ENCODE data around the gene KRTAP5-11.
A peak's percentile ranks its signal among the peaks of the same experiment; 100 is the strongest.

Gene KRTAP5-11

GRCh38 chr11:71556018-71556417 is 26.7 kb downstream of the KRTAP5-11 start:
- POLR2A ChIA-PET: no interaction called here

DNA sequence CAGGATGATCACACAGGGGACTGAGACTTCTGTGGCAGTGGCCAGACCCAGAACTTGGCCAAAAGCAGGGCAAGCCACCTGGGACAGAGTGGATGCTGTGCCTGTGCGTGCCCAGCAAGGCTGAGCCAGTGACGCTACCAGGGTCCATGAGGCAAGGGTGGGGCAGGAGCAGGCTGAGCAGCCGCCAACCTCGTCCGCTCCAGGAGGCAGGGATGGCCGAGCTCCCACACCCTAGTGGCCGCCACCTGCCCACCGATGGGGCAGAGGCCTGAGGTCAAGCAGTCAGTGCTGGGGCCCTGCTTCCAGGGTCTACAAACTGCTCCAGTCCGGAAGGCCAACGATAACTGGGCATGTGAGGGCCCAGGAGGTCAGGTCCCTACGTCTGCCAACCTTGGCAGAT is 27.2 kb downstream of the KRTAP5-11 start:
- Histone ChIP-seq H3K9me3 (ENCODE audit: control extremely low read depth in 1 of 5, control insufficient read depth in 4 of 5, insufficient read depth in 2 of 5, low read depth in 1 of 5, low read length in 4 of 5) (no peaks in the 10 kb centered on the region), H3K4me1 (ENCODE audit: control extremely low read depth in 1 of 4, control insufficient read depth in 4 of 4, insufficient read depth in 4 of 4, low read length in 3 of 4) (peaks cover 0 to 9% (median 4%) of the 10 kb centered on the region in 4 experiments), H3K36me3 (ENCODE audit: control insufficient read depth in 4 of 4, insufficient read depth in 4 of 4, low read length in 3 of 4) (no peaks in the 10 kb centered on the region), H3K4me3 (ENCODE audit: control insufficient read depth in 1 of 7, extremely low read depth in 1 of 7, insufficient read depth in 4 of 7, low read depth in 2 of 7, low read length in 6 of 7) (no peak overlapping the region), H3K27me3 (replicated peaks in 2 of 5; ENCODE audit: control insufficient read depth in 4 of 5, insufficient read depth in 5 of 5, low read length in 4 of 5) (no peaks in the 10 kb centered on the region), H3K27ac (ENCODE audit: insufficient read depth in 1 of 2, low read depth in 1 of 2, low read length in 2 of 2, poor library complexity in 1 of 2, severe bottlenecking in 2 of 2) (no peak overlapping the region)
- ChIA-PET POLR2A (no interaction called here), CTCF (no interaction called here)
- no peak for DNase-seq
- WGBS (ENCODE audit: insufficient coverage): 96% methylated on average over 11 of the region's 11 CpGs

More at GRCh38 chr11:71556018-71556417, 26.7 kb downstream of the KRTAP5-11 start:
- CTCF ChIA-PET: no interaction called here
- 100% methylated on average over 1 of the region's 4 CpGs for WGBS (ENCODE audit: insufficient coverage)
- Histone ChIP-seq H3K36me3 (ENCODE audit: control insufficient read depth in 4 of 4, insufficient read depth in 4 of 4, low read length in 3 of 4) (no peaks in the 10 kb centered on the region), H3K9me3 (ENCODE audit: control extremely low read depth in 1 of 5, control insufficient read depth in 4 of 5, insufficient read depth in 2 of 5, low read depth in 1 of 5, low read length in 4 of 5) (no peaks in the 10 kb centered on the region), H3K4me1 (ENCODE audit: control extremely low read depth in 1 of 4, control insufficient read depth in 4 of 4, insufficient read depth in 4 of 4, low read length in 3 of 4) (peaks cover 0 to 9% (median 4%) of the 10 kb centered on the region in 4 experiments), H3K27ac (ENCODE audit: insufficient read depth in 1 of 2, low read depth in 1 of 2, low read length in 2 of 2, poor library complexity in 1 of 2, severe bottlenecking in 2 of 2) (no peak overlapping the region), H3K27me3 (replicated peaks in 2 of 5; ENCODE audit: control insufficient read depth in 4 of 5, insufficient read depth in 5 of 5, low read length in 4 of 5) (no peaks in the 10 kb centered on the region), H3K4me3 (ENCODE audit: control insufficient read depth in 1 of 7, extremely low read depth in 1 of 7, insufficient read depth in 4 of 7, low read depth in 2 of 7, low read length in 6 of 7) (no peak overlapping the region)
- DNase-seq: no peak

GRCh38 chr11:71554996-71555395 is 27.7 kb downstream of the KRTAP5-11 start:
- 100% methylated on average over 6 of the region's 6 CpGs for WGBS (ENCODE audit: insufficient coverage)

GRCh38 chr11:71551711-71552110 is 31.0 kb downstream of the KRTAP5-11 start:
- Histone ChIP-seq H3K27me3 (replicated peaks in 2 of 5; ENCODE audit: control insufficient read depth in 4 of 5, insufficient read depth in 5 of 5, low read length in 4 of 5) (no peaks in the 10 kb centered on the region), H3K27ac (ENCODE audit: insufficient read depth in 1 of 2, low read depth in 1 of 2, low read length in 2 of 2, poor library complexity in 1 of 2, severe bottlenecking in 2 of 2) (no peak overlapping the region), H3K4me1 (ENCODE audit: control extremely low read depth in 1 of 4, control insufficient read depth in 4 of 4, insufficient read depth in 4 of 4, low read length in 3 of 4) (peaks cover 0 to 16% (median 4%) of the 10 kb centered on the region in 4 experiments), H3K9me3 (ENCODE audit: control extremely low read depth in 1 of 5, control insufficient read depth in 4 of 5, insufficient read depth in 2 of 5, low read depth in 1 of 5, low read length in 4 of 5) (no peaks in the 10 kb centered on the region), H3K36me3 (ENCODE audit: control insufficient read depth in 4 of 4, insufficient read depth in 4 of 4, low read length in 3 of 4) (no peaks in the 10 kb centered on the region), H3K4me3 (ENCODE audit: control insufficient read depth in 1 of 7, extremely low read depth in 1 of 7, insufficient read depth in 4 of 7, low read depth in 2 of 7, low read length in 6 of 7) (no peak overlapping the region)
- ChIA-PET CTCF (no interaction called here), POLR2A (no interaction called here)
- no CpG with 5 or more reads among the region's 1 CpG for WGBS (ENCODE audit: insufficient coverage)
- peak; percentile 36 to 79 (median 71) for DNase-seq

More at GRCh38 chr11:71554996-71555395, 27.7 kb downstream of the KRTAP5-11 start:
- Histone ChIP-seq H3K27me3 (replicated peaks in 2 of 5; ENCODE audit: control insufficient read depth in 4 of 5, insufficient read depth in 5 of 5, low read length in 4 of 5) (no peaks in the 10 kb centered on the region), H3K36me3 (ENCODE audit: control insufficient read depth in 4 of 4, insufficient read depth in 4 of 4, low read length in 3 of 4) (no peaks in the 10 kb centered on the region), H3K4me1 (ENCODE audit: control extremely low read depth in 1 of 4, control insufficient read depth in 4 of 4, insufficient read depth in 4 of 4, low read length in 3 of 4) (peaks cover 0 to 9% (median 4%) of the 10 kb centered on the region in 4 experiments), H3K9me3 (ENCODE audit: control extremely low read depth in 1 of 5, control insufficient read depth in 4 of 5, insufficient read depth in 2 of 5, low read depth in 1 of 5, low read length in 4 of 5) (no peaks in the 10 kb centered on the region), H3K4me3 (ENCODE audit: control insufficient read depth in 1 of 7, extremely low read depth in 1 of 7, insufficient read depth in 4 of 7, low read depth in 2 of 7, low read length in 6 of 7) (no peak overlapping the region), H3K27ac (ENCODE audit: insufficient read depth in 1 of 2, low read depth in 1 of 2, low read length in 2 of 2, poor library complexity in 1 of 2, severe bottlenecking in 2 of 2) (no peak overlapping the region)
- ChIA-PET CTCF (no interaction called here), POLR2A (no interaction called here)
- DNase-seq: no peak

DNA sequence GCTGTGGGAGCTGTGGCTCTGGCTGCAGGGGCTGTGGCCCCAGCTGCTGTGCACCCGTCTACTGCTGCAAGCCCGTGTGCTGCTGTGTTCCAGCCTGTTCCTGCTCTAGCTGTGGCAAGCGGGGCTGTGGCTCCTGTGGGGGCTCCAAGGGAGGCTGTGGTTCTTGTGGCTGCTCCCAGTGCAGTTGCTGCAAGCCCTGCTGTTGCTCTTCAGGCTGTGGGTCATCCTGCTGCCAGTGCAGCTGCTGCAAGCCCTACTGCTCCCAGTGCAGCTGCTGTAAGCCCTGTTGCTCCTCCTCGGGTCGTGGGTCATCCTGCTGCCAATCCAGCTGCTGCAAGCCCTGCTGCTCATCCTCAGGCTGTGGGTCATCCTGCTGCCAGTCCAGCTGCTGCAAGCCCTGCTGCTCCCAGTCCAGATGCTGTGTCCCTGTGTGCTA is 33.9 kb downstream of the KRTAP5-11 start:
- ChIA-PET POLR2A (no interaction called here), CTCF (interaction anchor here (1.0 to 2.0 kb wide), 2 partner anchors 31 to 99 kb away, joined by 3 to 4 read pairs; no protein-coding TSS in a partner anchor)
- no peak for DNase-seq
- H3K9me3 ChIP-seq (ENCODE audit: control extremely low read depth in 1 of 5, control insufficient read depth in 4 of 5, insufficient read depth in 2 of 5, low read depth in 1 of 5, low read length in 4 of 5): no peaks in the 10 kb centered on the region
- H3K36me3 ChIP-seq (ENCODE audit: control insufficient read depth in 4 of 4, insufficient read depth in 4 of 4, low read length in 3 of 4): no peaks in the 10 kb centered on the region
- no peak overlapping the region for H3K4me3 ChIP-seq (ENCODE audit: control insufficient read depth in 1 of 7, extremely low read depth in 1 of 7, insufficient read depth in 4 of 7, low read depth in 2 of 7, low read length in 6 of 7)
- 64% methylated on average over 5 of the region's 5 CpGs for WGBS (ENCODE audit: insufficient coverage)
- H3K27me3 ChIP-seq (replicated peaks in 2 of 5; ENCODE audit: control insufficient read depth in 4 of 5, insufficient read depth in 5 of 5, low read length in 4 of 5): no peaks in the 10 kb centered on the region
- peaks cover 2 to 37% (median 10%) of the 10 kb centered on the region in 4 experiments for H3K4me1 ChIP-seq (ENCODE audit: control extremely low read depth in 1 of 4, control insufficient read depth in 4 of 4, insufficient read depth in 4 of 4, low read length in 3 of 4)
- H3K27ac ChIP-seq (ENCODE audit: insufficient read depth in 1 of 2, low read depth in 1 of 2, low read length in 2 of 2, poor library complexity in 1 of 2, severe bottlenecking in 2 of 2): no peak overlapping the region

- WGBS (ENCODE audit: insufficient coverage): 75% methylated on average over 1 of the region's 5 CpGs
- Histone ChIP-seq H3K27ac (ENCODE audit: insufficient read depth in 1 of 2, low read depth in 1 of 2, low read length in 2 of 2, poor library complexity in 1 of 2, severe bottlenecking in 2 of 2) (no peak within 1 kb of the TSS), H3K4me3 (ENCODE audit: control insufficient read depth in 1 of 7, extremely low read depth in 1 of 7, insufficient read depth in 4 of 7, low read depth in 2 of 7, low read length in 6 of 7) (no peak within 1 kb of the TSS), H3K4me1 (ENCODE audit: control extremely low read depth in 1 of 4, control insufficient read depth in 4 of 4, insufficient read depth in 4 of 4, low read length in 3 of 4) (peaks cover 2 to 43% (median 17%) of the 10 kb centered on the region in 4 experiments), H3K9me3 (ENCODE audit: control extremely low read depth in 1 of 5, control insufficient read depth in 4 of 5, insufficient read depth in 2 of 5, low read depth in 1 of 5, low read length in 4 of 5) (no peaks in the 10 kb centered on the region), H3K36me3 (ENCODE audit: control insufficient read depth in 4 of 4, insufficient read depth in 4 of 4, low read length in 3 of 4) (no peaks in the 10 kb centered on the region), H3K27me3 (replicated peaks in 2 of 5; ENCODE audit: control insufficient read depth in 4 of 5, insufficient read depth in 5 of 5, low read length in 4 of 5) (no peaks in the 10 kb centered on the region)
- no peak for DNase-seq
- CTCF ChIA-PET: interaction anchor here (1.0 kb wide), 1 partner anchor 100 kb away, joined by 3 read pairs; no protein-coding TSS in a partner anchor
- POLR2A ChIA-PET: no interaction called here
These were observed 34.6 kb downstream of the KRTAP5-11 start, which contains the start of gene KRTAP5-9 for GRCh38 chr11:71548120-71548519. TSS of gene KRTAP5-9 (plus strand) at chr11:71548420. CDS start at chr11:71548658, 238 bp downstream.

DNA sequence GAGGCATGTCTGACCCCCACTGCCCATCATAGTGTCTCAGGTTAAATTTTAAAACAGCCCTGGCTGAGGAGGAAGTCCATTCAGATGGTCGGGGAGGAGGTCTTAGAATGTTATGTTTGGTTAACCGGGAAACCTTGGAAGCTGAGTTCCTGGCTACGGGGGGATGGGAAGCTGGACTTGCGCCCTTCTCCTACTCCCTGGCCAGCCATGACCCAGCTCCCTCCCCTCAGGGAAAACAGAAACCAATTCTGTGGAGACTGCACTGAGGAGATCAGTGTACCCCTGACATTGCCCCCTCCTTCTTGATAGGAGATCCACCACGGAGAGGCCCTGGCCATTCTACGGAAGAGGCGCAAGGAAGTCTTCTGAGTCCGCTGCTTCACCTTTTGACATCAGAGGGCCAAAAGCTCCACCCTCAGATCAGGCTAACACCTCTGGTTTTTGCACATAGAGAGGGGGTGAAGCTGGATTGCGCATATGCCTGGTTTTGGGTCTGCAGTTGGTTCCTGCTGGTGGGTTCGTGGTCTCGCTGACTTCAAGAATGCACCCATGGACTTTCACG is 37.2 kb downstream of the KRTAP5-11 start:
- POLR2A ChIA-PET: no interaction called here
- 96% methylated on average over 6 of the region's 12 CpGs for WGBS (ENCODE audit: insufficient coverage)
- H3K4me1 ChIP-seq (ENCODE audit: control extremely low read depth in 1 of 4, control insufficient read depth in 4 of 4, insufficient read depth in 4 of 4, low read length in 3 of 4): peaks cover 2 to 46% (median 17%) of the 10 kb centered on the region in 4 experiments
- no peaks in the 10 kb centered on the region for H3K36me3 ChIP-seq (ENCODE audit: control insufficient read depth in 4 of 4, insufficient read depth in 4 of 4, low read length in 3 of 4)
- no peak for DNase-seq
- CTCF ChIA-PET: no interaction called here
- H3K27me3 ChIP-seq (replicated peaks in 2 of 5; ENCODE audit: control insufficient read depth in 4 of 5, insufficient read depth in 5 of 5, low read length in 4 of 5): no peaks in the 10 kb centered on the region
- H3K27ac ChIP-seq (ENCODE audit: insufficient read depth in 1 of 2, low read depth in 1 of 2, low read length in 2 of 2, poor library complexity in 1 of 2, severe bottlenecking in 2 of 2): no peak overlapping the region
- no peak overlapping the region for H3K4me3 ChIP-seq (ENCODE audit: control insufficient read depth in 1 of 7, extremely low read depth in 1 of 7, insufficient read depth in 4 of 7, low read depth in 2 of 7, low read length in 6 of 7)
- H3K9me3 ChIP-seq (ENCODE audit: control extremely low read depth in 1 of 5, control insufficient read depth in 4 of 5, insufficient read depth in 2 of 5, low read depth in 1 of 5, low read length in 4 of 5): peaks cover 0 to 6% (median 0%) of the 10 kb centered on the region in 5 experiments
